Left cardiac atrium (tissue), 2 donors: ENCODE results near the gene XRN2. TPM values are rescaled to one million over a fixed set of nuclear protein-coding genes. Genes with fewer than 3 reads are reported as not detected.

ENCODE experiments used
- total RNA-seq, 2 donors: library from RNA; stranded (reverse); fragmentation: NEBNext Ultra II Directional; extraction: Animal tissue kit (Norgen Biotek cat#: 25700); gene quantifications; one replicate each; pipeline ENCODE4 v1.2.1, GENCODE V29; 2021
- donor health status: DM: no; HTN: yes; CAD: no; lungs with severe emphysema.
- donor health status: DM: yes; HTN: yes; CAD: no.

Gene XRN2
- total RNA-seq, 2 donors from 2014 or later = 37.1 to 43.6 TPM

Other genes with a start within 250 kb of the XRN2 start
- not detected for gene LINC00237, start 197.0 kb upstream of the XRN2 start, total RNA-seq
- gene KIZ, start 177.2 kb upstream of the XRN2 start, total RNA-seq = 10 to 100 TPM; 15.1 to 25.4 TPM
- gene NKX2-4, start 94.2 kb downstream of the XRN2 start, total RNA-seq = not detected
- not detected for gene NKX2-2, start 210.7 kb downstream of the XRN2 start, total RNA-seq